ENCODE data around the gene SAP30BP. TPM values are rescaled to one million over a fixed set of nuclear protein-coding genes. Genes with fewer than 3 reads are reported as not detected.

Gene SAP30BP
- total RNA-seq, 1 experiment from 2014 or later = 149 TPM

DNA sequence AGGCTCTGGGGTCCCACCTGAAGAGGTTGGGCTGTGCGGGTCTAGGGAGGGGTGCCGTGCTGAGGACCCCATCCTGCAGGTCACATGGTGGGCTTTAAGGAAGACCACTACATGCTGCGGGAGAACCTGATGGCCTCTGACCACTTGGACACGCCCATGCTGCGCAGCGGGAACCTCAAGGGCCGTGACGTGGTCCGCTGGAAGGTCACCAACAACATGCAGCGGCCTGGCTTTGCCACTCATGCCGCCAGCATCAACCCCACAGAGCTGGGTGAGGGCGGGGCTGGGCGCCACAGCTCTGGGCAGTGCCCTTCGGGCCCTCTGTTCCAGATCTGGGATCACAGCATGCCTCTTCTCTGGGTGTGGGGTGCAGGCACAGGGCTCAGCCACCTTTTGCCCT is 72.7 kb downstream of the SAP30BP start:
- H3K79me2 ChIP-seq (ENCODE audit: insufficient read depth, low read length) = no peaks in the 10 kb centered on the region; the same call in 1 of the 2 replicates
- H2AFZ ChIP-seq (ENCODE audit: low read depth, low read length, poor library complexity, severe bottlenecking) = no peak overlapping the region
- H3K9ac ChIP-seq (ENCODE audit: low read length) = no peak overlapping the region
- no peak overlapping the region for H3K4me3 ChIP-seq (replicated peaks in 1 of 2; ENCODE audit: low read depth in 1 of 2, low read length in 2 of 2)
- no peaks in the 10 kb centered on the region for H3K4me1 ChIP-seq (ENCODE audit: control insufficient read depth in 1 of 2, insufficient read depth in 2 of 2, low read length in 2 of 2)
- RAD21 ChIA-PET (ENCODE audit: low non-redundant PET in 1 of 2, low total read pairs in 2 of 2, uncharacterized antibody in 2 of 2, unreplicated experiment in 2 of 2) = no interaction called here
- no peak overlapping the region for H3K27ac ChIP-seq (ENCODE audit: low read depth, low read length)
- H3K9me3 ChIP-seq (ENCODE audit: control insufficient read depth in 1 of 2, insufficient read depth in 1 of 2, low read depth in 1 of 2, low read length in 2 of 2) = no peaks in the 10 kb centered on the region
- POLR2A ChIA-PET = no interaction called here
- no peaks in the 10 kb centered on the region for H3K27me3 ChIP-seq (ENCODE audit: insufficient read depth, low read length)
- CTCF ChIA-PET = no interaction called here
- H3K36me3 ChIP-seq (ENCODE audit: control insufficient read depth in 1 of 2, insufficient read depth in 2 of 2, low read length in 2 of 2) = peaks cover 35 to 81% of the 10 kb centered on the region in 2 experiments
- TF ChIP-seq YY1 (IDR thresholded peaks at IDR 0.05; ENCODE audit: extremely low read depth, insufficient replicate concordance, low read depth, low read length) = no peak
- no peak for TF ChIP-seq EZH2 (IDR thresholded peaks at IDR 0.05)
- no peak for TF ChIP-seq EGR1 (IDR thresholded peaks at IDR 0.05; ENCODE audit: low read depth)
- TF ChIP-seq, protein P1, sequence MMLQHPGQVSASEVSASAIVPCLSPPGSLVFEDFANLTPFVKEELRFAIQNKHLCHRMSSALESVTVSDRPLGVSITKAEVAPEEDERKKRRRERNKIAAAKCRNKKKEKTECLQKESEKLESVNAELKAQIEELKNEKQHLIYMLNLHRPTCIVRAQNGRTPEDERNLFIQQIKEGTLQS (IDR thresholded peaks at IDR 0.05) = no peak
- no peak for TF ChIP-seq ELF1 (IDR thresholded peaks at IDR 0.05; ENCODE audit: borderline replicate concordance, low read depth)
- no peak for TF ChIP-seq CBX3 (IDR thresholded peaks at IDR 0.05; ENCODE audit: low read depth)
- no peak for TF ChIP-seq MAX (IDR thresholded peaks at IDR 0.05)
- TF ChIP-seq CTCF (IDR thresholded peaks at IDR 0.05 in 2 of 3, conservative IDR thresholded peaks at IDR 0.05 in 1 of 3; ENCODE audit: borderline replicate concordance in 1 of 3, insufficient read depth in 1 of 3, low read depth in 2 of 3, low read length in 2 of 3) = no peak
- no peak for TF ChIP-seq ZNF274 (IDR thresholded peaks at IDR 0.05; ENCODE audit: low read depth, low read length)
- no peak for TF ChIP-seq SIN3A (IDR thresholded peaks at IDR 0.05; ENCODE audit: low read depth)
- TF ChIP-seq REST (IDR thresholded peaks at IDR 0.05; ENCODE audit: low read depth) = no peak
- TF ChIP-seq CEBPB (IDR thresholded peaks at IDR 0.05; ENCODE audit: low read depth) = no peak
- no peaks in the 10 kb centered on the region for H4K20me1 ChIP-seq (ENCODE audit: insufficient read depth)
- DNase-seq (ENCODE audit: low read depth, low spot score) = no peak
- H3K9me2 ChIP-seq (ENCODE audit: insufficient read depth) = no peaks in the 10 kb centered on the region
- no peak for ATAC-seq
- no peak overlapping the region for H3K4me2 ChIP-seq (ENCODE audit: low read length)
- intact Hi-C loops (cut with micrococcal nuclease) = loop anchor here (10.0 kb wide), 1 partner anchor 225 kb away; the partner anchor contains the start of genes CASKIN2 and TSEN54
- BruUV-seq (replicated peaks) = no TSS peak
